ENCODE data around the gene FAM186B. TPM values are rescaled to one million over a fixed set of nuclear protein-coding genes. Genes with fewer than 3 reads are reported as not detected.

Gene FAM186B
- total and polyA plus RNA-seq, 2 of the 13 experiments (the other 11 are each of a cell fraction or from before 2014, with no cell fraction given), result 0.07 to 0.20 TPM

DNA sequence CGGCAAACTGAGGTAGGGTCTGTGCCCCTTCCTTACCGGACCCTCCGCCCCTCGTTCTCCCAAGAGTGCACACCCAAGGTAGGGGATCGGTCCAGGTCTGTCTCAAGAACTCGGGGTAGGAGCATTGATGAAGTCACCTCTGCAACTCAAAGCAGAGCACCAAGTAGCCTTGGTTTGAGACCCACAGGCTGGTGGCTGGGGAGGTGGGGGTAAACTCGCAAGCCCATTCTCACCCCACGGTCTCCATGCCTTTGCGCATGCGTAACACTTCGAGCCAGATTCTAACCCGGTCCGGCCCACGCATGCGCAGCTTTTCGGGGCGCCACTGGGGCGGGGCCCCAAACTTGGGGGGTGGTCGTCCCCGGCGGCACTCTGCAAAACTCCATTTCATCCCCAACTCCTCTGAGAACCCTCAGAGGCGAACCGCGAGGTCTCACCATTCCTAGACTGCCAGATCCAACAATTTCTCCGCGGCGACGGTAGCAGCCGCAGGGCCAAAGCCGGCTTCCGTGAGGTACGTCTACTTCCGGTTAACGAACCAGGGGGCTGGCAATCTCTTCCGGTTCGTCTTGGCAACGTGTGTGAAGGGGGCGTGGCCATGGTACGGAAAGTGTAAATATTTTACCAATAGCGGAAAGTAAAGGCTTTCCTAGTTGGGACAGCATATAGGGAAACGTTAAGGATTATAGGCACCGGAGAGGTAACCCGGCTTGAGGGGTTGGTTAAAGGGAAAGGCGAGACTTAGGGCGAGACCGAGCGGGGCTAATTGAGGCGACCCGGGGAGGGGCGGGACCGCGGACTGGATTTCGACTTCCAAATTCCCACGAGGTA, 37.6 kb downstream of the FAM186B start, which contains the start of gene MCRS1 (continued):
- TF ChIP-seq, protein P1, sequence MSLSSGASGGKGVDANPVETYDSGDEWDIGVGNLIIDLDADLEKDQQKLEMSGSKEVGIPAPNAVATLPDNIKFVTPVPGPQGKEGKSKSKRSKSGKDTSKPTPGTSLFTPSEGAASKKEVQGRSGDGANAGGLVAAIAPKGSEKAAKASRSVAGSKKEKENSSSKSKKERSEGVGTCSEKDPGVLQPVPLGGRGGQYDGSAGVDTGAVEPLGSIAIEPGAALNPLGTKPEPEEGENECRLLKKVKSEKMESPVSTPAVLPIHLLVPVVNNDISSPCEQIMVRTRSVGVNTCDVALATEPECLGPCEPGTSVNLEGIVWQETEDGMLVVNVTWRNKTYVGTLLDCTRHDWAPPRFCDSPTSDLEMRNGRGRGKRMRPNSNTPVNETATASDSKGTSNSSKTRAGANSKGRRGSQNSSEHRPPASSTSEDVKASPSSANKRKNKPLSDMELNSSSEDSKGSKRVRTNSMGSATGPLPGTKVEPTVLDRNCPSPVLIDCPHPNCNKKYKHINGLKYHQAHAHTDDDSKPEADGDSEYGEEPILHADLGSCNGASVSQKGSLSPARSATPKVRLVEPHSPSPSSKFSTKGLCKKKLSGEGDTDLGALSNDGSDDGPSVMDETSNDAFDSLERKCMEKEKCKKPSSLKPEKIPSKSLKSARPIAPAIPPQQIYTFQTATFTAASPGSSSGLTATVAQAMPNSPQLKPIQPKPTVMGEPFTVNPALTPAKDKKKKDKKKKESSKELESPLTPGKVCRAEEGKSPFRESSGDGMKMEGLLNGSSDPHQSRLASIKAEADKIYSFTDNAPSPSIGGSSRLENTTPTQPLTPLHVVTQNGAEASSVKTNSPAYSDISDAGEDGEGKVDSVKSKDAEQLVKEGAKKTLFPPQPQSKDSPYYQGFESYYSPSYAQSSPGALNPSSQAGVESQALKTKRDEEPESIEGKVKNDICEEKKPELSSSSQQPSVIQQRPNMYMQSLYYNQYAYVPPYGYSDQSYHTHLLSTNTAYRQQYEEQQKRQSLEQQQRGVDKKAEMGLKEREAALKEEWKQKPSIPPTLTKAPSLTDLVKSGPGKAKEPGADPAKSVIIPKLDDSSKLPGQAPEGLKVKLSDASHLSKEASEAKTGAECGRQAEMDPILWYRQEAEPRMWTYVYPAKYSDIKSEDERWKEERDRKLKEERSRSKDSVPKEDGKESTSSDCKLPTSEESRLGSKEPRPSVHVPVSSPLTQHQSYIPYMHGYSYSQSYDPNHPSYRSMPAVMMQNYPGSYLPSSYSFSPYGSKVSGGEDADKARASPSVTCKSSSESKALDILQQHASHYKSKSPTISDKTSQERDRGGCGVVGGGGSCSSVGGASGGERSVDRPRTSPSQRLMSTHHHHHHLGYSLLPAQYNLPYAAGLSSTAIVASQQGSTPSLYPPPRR (CRISPR knock-in tag; IDR thresholded peaks at IDR 0.05; ENCODE audit: borderline replicate concordance), result no peak
- TF ChIP-seq, protein P2, sequence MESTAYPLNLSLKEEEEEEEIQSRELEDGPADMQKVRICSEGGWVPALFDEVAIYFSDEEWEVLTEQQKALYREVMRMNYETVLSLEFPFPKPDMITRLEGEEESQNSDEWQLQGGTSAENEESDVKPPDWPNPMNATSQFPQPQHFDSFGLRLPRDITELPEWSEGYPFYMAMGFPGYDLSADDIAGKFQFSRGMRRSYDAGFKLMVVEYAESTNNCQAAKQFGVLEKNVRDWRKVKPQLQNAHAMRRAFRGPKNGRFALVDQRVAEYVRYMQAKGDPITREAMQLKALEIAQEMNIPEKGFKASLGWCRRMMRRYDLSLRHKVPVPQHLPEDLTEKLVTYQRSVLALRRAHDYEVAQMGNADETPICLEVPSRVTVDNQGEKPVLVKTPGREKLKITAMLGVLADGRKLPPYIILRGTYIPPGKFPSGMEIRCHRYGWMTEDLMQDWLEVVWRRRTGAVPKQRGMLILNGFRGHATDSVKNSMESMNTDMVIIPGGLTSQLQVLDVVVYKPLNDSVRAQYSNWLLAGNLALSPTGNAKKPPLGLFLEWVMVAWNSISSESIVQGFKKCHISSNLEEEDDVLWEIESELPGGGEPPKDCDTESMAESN (CRISPR knock-in tag; conservative IDR thresholded peaks at IDR 0.05), result peak; percentile 70; the same call in 1 of the 2 replicates
- TF ChIP-seq ZNF30 (CRISPR knock-in tag; IDR thresholded peaks at IDR 0.05), result no peak
- no peak; the same call in 1 of the 2 replicates for TF ChIP-seq AKAP8 (CRISPR knock-in tag; IDR thresholded peaks at IDR 0.05)
- TF ChIP-seq MTA1 (CRISPR knock-in tag; IDR thresholded peaks at IDR 0.05; ENCODE audit: borderline replicate concordance), result no peak
- no peak for TF ChIP-seq ZNF33A (CRISPR knock-in tag; IDR thresholded peaks at IDR 0.05; ENCODE audit: borderline replicate concordance)
- TF ChIP-seq HNRNPL (IDR thresholded peaks at IDR 0.05; ENCODE audit: low read depth, low read length), result no peak
- no peak for TF ChIP-seq REXO4 (CRISPR knock-in tag; IDR thresholded peaks at IDR 0.05; ENCODE audit: borderline replicate concordance)
- TF ChIP-seq, protein P3, sequence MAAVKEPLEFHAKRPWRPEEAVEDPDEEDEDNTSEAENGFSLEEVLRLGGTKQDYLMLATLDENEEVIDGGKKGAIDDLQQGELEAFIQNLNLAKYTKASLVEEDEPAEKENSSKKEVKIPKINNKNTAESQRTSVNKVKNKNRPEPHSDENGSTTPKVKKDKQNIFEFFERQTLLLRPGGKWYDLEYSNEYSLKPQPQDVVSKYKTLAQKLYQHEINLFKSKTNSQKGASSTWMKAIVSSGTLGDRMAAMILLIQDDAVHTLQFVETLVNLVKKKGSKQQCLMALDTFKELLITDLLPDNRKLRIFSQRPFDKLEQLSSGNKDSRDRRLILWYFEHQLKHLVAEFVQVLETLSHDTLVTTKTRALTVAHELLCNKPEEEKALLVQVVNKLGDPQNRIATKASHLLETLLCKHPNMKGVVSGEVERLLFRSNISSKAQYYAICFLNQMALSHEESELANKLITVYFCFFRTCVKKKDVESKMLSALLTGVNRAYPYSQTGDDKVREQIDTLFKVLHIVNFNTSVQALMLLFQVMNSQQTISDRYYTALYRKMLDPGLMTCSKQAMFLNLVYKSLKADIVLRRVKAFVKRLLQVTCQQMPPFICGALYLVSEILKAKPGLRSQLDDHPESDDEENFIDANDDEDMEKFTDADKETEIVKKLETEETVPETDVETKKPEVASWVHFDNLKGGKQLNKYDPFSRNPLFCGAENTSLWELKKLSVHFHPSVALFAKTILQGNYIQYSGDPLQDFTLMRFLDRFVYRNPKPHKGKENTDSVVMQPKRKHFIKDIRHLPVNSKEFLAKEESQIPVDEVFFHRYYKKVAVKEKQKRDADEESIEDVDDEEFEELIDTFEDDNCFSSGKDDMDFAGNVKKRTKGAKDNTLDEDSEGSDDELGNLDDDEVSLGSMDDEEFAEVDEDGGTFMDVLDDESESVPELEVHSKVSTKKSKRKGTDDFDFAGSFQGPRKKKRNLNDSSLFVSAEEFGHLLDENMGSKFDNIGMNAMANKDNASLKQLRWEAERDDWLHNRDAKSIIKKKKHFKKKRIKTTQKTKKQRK (IDR thresholded peaks at IDR 0.05; ENCODE audit: low read length), result no peak
- 0 out of 2 replicates have a peak, but pooled peaks have one; percentile 50 for TF ChIP-seq TOE1 (CRISPR knock-in tag; IDR thresholded peaks at IDR 0.05)
